Left hindlimb (tissue), 1 donor: ENCODE data around the gene RAD51B.

Source experiments
- DNase-seq: peaks from one replicate; pipeline ENCODE4 v3.0.0-alpha.2; 2018

Gene RAD51B

GRCh38 chr14:68726093-68726695 is 906.6 kb downstream of the RAD51B start:
- DNase-seq, result no peak

GRCh38 chr14:68727315-68728047 is 907.9 kb downstream of the RAD51B start:
- DNase-seq, result peak; percentile 59

GRCh38 chr14:68728342-68729106 is 908.9 kb downstream of the RAD51B start:
- no peak for DNase-seq

GRCh38 chr14:68729556-68729955 is 910.0 kb downstream of the RAD51B start:
- no peak for DNase-seq

GRCh38 chr14:68730348-68730747 is 910.8 kb downstream of the RAD51B start:
- DNase-seq, result no peak

- DNase-seq, result no peak
Measured at GRCh38 chr14:68730811-68731425, 911.3 kb downstream of the RAD51B start.

- no peak for DNase-seq
Measured at GRCh38 chr14:68733086-68733914, 913.7 kb downstream of the RAD51B start.

- DNase-seq, result no peak
Measured at GRCh38 chr14:68734231-68734732, 914.7 kb downstream of the RAD51B start.

GRCh38 chr14:68735856-68736255 is 916.3 kb downstream of the RAD51B start:
- no peak for DNase-seq

GRCh38 chr14:68736471-68736871 is 916.9 kb downstream of the RAD51B start:
- peak; percentile 72 for DNase-seq

GRCh38 chr14:68737086-68737485 is 917.5 kb downstream of the RAD51B start:
- no peak for DNase-seq

- DNase-seq, result no peak
Measured at GRCh38 chr14:68738559-68738958, 919.0 kb downstream of the RAD51B start.

- DNase-seq, result no peak
Measured at GRCh38 chr14:68739701-68740100, 920.1 kb downstream of the RAD51B start.

GRCh38 chr14:68740788-68741476 is 921.4 kb downstream of the RAD51B start:
- DNase-seq, result no peak

- no peak for DNase-seq
Measured at GRCh38 chr14:68741477-68741791, 921.9 kb downstream of the RAD51B start.

GRCh38 chr14:68741839-68742470 is 922.4 kb downstream of the RAD51B start:
- DNase-seq, result no peak

- DNase-seq, result no peak
Measured at GRCh38 chr14:68744613-68745012, 925.0 kb downstream of the RAD51B start.

GRCh38 chr14:68747393-68747792 is 927.8 kb downstream of the RAD51B start:
- DNase-seq, result no peak

- no peak for DNase-seq
Measured at GRCh38 chr14:68748260-68748659, 928.7 kb downstream of the RAD51B start.

GRCh38 chr14:68748691-68749090 is 929.1 kb downstream of the RAD51B start:
- no peak for DNase-seq
